ENCODE data around the gene RNF20.
"Not testable (repeated sequence)": the region's sequence is repeated elsewhere in the genome, so short reads cannot be mapped to it uniquely, and the experiment has no call there.

Gene RNF20

DNA sequence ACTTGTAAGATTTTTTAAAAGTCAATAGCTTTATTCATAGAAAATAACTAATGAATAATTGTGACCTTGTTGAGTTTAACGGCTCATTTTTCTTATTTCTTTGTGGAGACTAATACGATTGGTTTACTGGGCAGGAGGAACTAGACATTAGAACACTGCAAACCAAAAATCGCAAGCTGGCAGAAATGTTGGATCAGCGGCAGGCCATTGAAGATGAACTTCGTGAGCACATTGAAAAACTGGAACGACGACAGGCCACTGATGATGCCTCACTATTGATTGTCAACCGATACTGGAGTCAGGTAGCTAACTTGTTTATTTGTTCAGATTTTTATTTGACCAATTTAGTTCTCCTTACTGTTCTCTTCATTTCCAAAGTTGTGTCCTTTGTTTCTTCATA, 6.4 kb downstream of the RNF20 start:
- no peak for DNase-seq

DNA sequence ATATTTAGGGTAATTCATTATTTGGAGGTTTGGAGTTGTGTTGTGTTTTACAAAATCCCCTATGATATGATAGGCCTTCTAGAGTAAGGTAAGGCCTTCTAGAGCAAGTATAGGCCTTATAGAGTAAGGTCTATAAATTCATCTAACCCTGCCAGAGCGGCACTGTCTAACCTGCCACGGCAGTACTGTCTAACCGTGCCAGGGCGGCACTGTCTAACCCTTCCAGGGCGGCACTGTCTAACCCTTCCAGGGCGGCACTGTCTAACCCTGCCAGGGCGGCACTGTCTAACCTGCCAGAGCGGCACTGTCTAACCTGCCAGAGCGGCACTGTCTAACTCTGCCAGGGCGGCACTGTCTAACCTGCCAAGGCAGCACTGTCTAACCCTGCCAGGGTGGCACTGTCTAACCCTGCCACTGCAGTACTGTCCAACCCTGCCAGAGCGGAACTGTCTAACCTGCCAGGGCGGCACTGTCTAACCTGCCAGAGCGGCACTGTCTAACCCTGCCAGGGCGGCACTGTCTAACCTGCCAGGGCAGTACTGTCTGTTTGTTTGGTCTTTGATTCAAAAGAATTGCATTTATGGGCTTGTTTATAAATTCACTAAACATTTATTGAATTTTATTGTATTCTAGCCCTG, 9.6 kb downstream of the RNF20 start:
- no peak for DNase-seq

DNA sequence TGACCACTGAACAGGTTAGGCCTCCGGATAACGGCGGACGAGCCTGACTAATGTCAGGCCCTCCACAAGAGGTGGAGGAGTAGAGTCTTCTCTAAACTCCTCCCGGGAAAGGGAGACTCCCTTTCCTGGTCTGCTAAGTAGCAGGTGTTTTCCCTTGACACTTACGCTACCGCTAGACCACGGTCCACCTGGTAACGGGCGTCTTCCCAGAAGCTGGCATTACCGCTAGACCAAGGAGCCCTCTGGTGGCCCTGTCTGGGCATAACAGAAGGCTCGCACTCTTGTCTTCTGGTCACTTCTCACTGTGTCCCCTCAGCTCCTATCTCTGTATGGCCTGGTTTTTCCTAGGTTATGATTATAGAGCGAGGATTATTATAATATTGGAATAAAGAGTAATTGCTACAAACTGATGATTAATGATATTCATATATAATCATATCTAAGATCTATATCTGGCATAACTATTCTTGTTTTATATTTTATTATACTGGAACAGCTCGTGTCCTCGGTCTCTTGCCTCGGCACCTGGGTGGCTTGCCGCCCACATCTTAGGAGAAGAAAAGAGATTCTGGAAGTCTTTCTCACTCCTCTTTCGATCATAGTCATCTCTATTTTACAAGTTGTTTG, 15.9 kb downstream of the RNF20 start:
- not testable (repeated sequence) for DNase-seq

DNA sequence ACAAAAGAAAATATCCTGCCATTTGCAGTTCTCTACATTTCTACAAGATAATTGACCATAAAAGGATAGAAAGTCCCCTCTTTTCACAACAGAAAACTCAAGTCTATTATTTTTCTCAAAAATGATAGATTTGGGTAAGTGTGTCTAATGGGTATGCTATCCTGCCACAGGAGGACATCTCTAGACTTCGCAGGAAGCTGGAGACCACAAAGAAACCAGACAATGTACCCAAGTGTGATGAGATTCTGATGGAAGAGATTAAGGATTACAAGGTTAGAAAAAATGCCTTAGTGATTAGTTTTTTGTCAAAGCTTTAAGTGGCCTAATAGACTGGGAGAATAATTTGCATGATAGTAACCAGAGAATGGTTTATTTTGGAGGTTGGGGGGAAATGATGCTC, 28.1 kb downstream of the RNF20 start:
- DNase-seq, result no peak

DNA sequence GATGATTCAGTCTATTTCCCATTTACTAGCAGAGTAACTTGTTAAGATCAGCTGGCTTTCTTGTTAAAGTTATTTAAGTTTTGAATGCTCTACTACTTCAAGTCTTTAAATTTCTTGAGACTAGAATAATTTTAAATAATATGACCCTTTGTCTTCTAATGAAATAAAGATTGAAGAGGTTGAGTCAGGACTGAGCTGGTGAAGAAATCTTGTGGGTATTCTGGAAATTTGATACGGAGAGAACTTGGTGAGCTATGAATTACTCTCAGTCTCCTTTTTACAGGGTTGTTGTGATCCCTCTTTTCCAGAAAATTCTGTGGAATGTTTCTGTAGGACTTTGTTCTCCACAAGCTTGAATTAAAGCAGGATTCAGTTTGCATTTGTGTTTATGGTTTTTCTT, 29.3 kb downstream of the RNF20 start:
- DNase-seq, result no peak

DNA sequence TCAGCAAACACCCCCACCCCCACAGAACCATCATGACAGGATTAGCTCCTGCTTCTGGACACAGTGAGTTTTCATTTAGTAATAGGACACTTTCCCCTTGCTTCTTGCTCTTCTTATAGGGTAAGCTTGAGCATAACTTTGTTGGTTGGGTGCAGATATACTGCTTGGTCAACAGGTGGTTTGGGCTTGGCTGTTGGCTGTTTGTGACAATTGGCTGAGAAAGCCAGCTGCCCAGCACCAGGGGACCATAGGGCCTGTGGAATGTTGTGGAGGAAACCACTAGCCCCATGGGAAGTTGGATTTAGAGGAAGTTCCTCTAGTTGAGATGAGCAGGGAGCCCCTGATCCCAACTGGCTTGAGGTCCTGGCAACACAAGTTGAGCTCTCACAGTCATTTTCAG, 30.6 kb downstream of the RNF20 start:
- no peak for DNase-seq

DNA sequence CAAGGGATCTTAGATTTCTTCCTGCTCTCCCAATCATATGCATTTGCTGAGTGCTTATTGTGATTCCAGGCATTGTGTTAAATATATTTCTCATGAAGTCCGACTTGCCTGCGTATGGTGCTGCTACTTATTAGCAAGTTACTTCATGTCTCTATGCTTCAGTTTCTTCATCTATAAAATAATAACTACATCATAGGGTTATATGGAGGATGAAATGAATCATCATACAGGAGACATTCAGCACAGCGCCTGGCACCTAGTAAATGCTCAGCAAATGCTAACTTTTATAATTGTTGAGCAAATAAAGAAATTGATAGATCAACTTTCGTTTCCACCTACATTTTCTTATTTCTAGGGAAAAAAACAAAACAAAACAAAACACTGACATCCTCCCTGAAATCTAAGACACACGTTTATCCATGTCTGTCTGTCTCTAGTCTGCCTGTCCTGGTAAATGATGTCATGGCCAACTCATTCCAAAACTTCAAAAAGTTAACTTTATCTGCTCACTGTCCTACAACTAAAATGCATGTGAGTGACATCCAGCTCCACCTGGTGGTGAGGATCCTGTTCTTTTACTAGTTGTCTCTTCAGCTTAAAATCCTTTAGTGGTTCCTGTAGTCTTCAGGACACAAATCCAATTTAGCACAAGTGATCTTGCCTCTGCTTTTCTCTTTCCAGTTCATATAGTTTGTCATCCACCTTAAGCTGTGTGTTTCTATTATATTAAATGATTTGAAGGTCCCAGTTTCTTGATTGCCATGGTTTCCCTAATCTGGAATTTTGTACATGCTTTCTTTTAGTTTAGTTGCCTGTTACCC, 33.5 kb downstream of the RNF20 start:
- DNase-seq, result no peak

DNA sequence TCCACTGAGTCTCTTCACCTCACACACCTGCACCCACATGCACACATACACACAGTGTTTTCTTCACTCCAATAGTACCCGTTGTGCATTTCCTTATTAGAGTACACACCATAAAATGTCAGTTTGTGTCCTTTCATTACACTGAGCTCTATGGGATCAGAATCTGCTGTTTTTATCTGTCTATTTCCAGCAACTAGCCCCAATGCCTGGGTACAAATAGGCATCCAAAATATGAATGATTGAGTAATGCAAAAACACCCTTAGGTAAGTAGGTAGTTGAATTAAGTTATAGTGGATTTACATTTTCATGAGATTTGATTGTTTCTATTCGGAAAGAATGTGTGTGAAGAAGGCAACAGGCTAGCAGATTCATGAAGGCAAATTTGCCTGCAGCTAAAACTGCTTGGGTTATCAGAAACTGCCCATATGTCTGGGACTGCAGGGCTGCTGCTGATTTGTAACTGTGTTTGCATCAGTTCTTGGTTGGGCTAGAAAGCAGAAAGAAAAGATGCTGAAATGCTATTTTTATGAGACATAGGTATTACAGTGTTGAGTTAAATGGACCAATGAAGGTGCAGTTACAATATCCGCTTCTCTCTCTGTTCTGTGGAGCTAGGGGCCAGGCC, 34.2 kb downstream of the RNF20 start:
- no peak for DNase-seq

DNA sequence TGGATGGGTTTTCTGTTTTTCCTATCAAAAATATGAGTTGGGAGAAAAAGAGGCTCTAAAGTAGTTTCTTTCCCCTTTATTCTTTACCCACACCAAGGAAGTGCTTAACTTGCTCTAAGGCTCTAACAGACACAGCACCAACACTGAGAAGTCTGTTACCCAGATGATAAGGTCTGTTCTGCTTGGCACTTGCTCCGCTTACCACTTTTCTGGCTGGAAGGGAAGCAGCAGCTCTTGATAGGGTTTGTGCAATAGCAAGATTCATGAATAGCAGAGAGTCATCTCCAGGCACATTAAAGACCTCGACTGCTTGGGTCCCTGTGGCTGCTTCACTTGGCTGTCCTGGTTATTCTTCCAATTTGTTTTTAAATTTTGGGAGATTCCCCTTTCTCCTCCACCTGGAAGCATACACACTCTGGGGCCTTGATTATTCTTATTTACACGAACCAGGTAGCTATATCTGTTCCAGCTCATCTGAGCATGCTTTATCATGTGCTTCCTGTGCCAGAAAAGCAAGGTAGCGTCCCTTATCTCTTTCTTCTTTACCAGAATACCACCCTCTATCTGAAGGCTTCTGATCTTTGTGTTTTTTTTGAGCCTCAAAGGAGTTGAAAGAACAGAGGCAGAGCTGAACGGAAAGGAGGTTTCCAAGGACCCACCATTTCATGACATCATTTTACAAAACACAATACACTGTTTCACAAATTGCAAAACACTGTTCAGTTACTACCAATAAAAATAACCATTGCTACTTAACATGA, 36.3 kb downstream of the RNF20 start:
- DNase-seq, result no peak

DNA sequence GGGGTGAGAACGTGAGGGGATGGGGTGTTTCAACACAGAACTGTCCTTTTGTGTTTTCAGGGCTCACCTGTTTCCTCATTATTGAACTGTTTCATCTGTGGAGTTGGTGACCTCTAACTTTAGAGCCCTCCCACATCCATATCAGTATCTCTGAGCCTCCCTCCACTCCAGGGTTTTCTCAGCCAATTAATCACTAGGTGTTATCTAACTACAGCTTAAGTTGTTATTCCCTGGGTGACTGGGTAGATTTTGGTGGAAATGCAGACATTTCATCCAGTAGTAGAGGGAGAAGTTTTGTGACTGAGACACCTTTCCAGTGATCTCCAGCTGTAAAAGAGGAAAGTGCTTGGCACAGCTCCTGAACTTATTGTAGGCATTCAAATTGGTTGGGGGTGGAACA, 37.5 kb downstream of the RNF20 start:
- no peak for DNase-seq

DNA sequence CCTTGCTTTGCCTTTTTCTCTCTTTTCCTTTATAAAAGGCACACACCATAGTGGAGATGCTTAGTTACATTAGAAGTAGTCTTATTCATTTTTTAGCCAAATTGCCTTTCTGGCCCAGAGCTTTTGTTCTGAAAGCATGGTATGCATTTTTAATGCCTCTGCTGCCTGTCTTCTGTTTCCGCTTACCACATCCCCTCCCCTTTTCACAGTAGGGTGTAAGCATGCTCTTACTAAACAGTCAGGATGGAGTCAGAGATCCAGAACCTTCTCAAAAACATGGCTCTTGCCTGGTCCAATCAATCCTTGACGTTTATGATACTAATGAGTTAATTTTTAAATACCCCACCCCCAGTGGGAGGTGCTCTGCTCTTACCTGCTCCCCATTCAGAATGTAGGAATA, 38.7 kb downstream of the RNF20 start:
- no peak for DNase-seq

DNA sequence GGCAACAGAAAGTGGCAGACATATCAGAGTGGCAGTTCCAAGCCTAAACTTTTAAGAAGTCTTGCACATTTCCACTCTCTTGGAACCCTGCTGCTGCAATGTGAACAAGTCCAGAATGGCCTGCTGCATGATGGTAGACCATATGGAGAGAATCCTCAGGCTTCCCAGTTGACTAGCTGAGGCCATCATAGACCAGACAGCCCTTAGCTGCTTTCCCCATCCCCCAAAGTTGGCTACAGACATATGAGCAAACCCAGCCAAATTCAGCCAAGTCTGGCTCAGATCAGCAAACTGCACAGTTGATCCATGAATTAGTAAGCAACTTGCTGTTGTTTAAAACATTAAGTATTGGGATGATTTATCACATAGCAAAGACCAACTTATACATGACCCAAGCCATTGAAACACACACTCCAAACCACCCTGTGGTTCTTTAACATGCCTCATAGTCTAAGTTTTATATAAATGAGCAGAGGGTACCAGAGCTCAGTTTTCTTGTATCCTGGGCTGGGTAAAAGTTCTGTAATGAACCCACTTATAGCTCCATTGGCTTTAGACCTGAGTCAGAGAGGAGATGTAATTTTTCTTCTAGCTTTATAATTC, 41.2 kb downstream of the RNF20 start:
- DNase-seq, result no peak

DNA sequence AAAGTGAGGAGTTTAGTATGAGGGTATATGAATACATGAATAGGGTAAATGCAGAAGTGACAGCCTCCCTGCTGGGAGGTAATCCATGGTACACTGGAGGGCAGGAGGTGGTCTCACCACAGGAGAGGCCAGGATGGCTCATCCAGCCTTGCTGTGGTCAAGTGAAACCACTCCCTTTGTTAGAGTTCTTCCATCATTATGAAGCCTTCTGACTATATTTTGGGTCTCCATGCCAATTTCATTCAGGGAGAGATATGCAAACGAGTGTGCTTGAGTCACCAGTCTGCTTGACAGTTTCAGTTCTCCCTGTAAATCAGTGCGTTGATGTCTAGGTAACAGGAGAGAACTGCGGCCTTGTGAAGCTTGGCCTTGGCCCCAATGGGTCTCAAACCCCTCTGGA, 44.7 kb downstream of the RNF20 start:
- no peak for DNase-seq

DNA sequence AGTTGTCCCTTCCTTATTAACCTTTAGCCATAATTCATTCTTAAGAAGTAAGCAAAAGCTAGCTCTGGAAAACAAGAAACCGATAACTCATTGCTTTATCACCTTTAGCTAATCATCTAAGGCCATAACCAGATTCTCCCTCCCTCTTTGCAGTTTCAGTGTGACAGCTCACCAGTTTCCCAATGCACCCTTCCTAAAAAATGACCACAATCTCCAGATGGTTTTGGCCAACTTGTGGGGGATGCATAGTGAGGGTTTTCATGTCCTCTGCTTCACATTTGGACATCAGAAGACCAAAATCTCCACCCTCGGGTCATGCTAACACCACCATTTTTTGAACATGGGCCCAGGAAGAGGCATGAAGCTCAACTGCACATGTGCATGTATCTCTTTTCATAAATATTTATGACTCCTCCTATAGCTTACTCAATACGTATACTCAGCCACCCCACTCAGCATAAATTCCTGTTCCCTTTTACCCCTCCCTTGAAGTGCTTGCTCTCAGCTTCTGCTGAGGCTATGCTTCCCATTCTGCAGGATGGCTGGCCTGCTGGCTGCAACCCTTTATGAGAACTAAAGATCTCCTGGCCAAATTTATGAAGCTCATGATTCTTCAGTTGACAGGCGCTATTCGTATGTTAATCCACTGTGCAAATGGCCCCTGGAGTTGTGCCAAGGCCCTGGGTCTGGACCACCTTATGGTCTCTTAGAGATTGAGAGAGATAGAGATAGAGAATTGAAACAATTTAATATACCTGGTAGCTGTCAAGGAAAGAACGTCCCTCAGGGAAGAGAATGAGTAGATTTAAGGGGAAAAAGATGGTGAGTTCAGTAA, 46.3 kb downstream of the RNF20 start:
- DNase-seq, result no peak

DNA sequence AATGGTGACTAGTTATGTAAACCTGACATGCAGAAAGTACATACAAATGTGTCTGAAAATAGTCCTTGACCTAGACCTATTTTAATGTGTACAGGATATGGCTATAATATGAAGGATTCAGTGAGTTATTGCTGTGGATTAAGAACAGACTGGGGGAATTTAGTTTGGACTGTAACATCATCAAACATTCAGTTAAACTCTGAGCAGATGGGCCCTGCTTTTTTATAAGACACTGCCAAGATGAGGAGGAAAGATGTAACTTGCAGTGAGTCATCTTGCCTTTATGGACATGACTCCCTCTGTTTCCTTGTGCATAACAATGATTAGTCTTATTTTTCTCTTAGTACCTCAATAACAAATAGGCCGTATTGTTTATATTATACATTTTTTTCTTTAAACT, 48.9 kb downstream of the RNF20 start:
- no peak for DNase-seq

DNA sequence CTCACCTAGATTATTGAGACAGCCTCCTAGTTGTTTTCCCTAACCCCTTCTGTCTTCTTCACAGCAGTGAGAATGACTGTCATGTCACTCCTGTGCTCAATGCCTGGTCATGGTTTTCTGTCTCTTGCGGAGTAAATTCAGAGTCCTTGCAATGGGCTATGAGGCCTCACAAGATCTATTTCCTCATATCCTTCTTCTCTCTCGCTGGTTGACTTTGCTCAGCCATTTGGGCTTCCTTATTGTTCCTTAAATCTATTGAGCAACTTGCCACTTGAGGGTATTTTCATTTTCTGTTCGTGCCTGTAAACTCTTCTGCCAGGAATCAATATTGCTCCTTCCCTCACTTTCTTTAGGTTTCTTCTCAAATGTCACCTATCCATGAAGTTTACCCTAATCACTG, 52.1 kb downstream of the RNF20 start:
- no peak for DNase-seq

DNA sequence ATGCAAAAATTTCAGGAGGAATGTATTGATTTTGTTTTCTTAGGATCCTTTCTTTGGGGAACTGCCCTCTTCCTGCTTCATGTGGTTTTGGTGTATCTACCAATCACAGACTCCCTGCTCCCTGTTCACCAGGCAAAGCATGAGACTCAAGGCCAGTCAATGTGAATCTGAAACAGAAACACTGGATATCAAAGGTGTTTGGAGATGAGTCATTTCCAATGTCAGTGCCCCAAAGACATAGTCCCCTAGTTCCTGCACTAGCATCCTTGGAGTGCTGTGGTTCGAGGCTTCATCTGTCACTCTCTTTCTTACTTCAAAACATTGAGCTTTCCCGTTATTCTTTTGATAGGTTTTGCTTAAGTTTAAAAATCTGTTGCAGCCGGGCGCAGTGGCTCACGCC, 53.0 kb downstream of the RNF20 start:
- no peak for DNase-seq

DNA sequence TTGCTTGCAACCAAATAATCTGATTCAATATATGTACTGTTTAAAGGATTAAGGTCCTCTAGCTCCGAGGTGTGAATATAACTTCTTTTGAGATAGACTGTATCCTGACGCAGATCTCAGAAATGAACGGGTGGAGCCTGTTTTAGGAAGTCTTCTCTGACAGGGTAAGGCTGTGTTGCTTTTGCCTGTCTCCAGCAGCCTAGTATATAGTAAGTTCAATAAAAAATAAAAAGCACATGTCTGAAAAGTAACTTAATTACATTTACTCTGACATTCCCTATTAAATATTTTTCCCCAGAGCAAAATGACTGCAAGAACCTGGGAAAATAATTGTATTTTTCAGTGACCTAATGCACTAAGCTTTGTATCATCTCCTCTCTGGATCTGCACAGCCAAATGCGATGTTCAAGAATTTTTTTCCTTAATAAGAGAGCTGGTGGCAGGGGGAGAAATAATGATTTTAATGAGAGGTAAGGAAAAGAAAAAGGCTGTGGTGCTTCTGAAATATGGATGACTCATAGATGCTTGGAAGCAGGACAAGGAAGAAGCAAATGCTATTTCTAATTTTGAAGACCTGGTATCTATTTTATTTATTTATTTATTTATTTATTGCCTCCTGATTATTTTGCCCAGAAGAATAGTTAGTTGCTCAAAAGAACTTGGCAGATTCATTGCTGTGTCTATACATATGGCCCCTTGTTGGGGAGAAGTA, 53.8 kb downstream of the RNF20 start:
- DNase-seq, result no peak

DNA sequence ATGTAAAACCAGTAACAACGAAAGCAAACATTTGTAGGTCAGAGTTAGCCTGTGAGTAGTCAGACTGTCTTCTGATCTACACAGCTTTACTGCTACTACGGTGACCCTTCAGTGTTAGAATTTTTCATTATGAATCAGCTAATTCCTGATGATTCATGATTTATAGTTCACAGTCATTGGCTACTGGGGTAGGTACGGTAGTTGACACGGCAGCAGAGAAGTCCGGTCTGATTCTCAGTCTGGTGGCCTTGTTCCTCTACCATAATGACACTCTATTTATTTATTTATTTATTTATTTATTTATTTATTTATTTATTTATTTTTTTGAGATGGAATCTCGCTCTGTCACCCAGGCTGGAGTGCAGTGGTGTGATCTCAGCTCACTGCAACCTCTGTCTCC, 56.4 kb downstream of the RNF20 start:
- not testable (repeated sequence) for DNase-seq

DNA sequence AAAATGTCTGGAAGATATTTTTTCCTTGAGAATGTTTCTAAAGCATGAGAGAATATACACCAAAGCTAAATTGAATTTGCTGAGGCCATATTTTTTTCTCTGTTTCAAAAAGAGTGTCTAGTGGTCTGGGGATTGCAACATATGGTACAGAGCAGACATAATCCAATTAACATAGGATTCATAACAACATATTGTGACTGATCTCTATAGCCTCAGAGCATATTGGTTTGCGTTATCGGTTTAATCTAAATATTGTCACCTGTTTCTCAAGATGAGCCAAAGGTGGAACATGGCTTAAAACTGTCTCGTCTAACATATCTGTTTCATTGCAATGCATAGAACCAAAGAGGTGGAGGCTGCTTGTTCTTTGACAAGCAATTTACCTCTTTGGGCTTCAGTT, 57.2 kb downstream of the RNF20 start:
- no peak for DNase-seq

Measured in effector CD4-positive, alpha-beta T cell (primary cell).